Neural progenitor cell (in vitro differentiated cells): ENCODE results near the gene ANGPTL2. TPM values are rescaled to one million over a fixed set of nuclear protein-coding genes. Genes with fewer than 3 reads are reported as not detected.
"Not testable (repeated sequence)": the region's sequence is repeated elsewhere in the genome, so short reads cannot be mapped to it uniquely, and the experiment has no call there.

Experiments used
- DNase-seq: peaks from one replicate; pipeline ENCODE4 v3.0.0-alpha.2; 2016; ENCODE audit warnings: low spot score
- H2AFZ ChIP-seq: fragments of 200-600 bp; sonication (generic); replicated peaks from 2 replicates; pipeline ENCODE4 v1.6.1; 2016; ENCODE audit warnings: antibody characterized with exemption
- H3F3A ChIP-seq: fragments of 200-600 bp; sonication (generic); 2 replicates; pipeline ENCODE4 v1.6.1; 2016; ENCODE audit warnings: antibody characterized with exemption, low read depth
- H3K27ac ChIP-seq: fragments of 200-600 bp; sonication (generic); 2 replicates; pipeline ENCODE4 v1.5.1; 2016; ENCODE audit warnings: mild to moderate bottlenecking
- H3K27me3 ChIP-seq: fragments of 200-600 bp; sonication (generic); 2 replicates; pipeline ENCODE4 v1.6.1; 2016; ENCODE audit warnings: mild to moderate bottlenecking, moderate library complexity
- H3K36me3 ChIP-seq: fragments of 200-600 bp; sonication (generic); 2 replicates; pipeline ENCODE4 v1.5.1; 2016
- H3K4me1 ChIP-seq: fragments of 200-600 bp; sonication (generic); 2 replicates; pipeline ENCODE4 v1.6.1; 2016; ENCODE audit warnings: mixed run types
- H3K4me2 ChIP-seq: fragments of 200-600 bp; sonication (generic); 2 replicates; pipeline ENCODE4 v1.6.1; 2016
- H3K4me3 ChIP-seq: fragments of 200-600 bp; sonication (generic); 2 replicates; pipeline ENCODE4 v1.5.1; 2016
- H3K79me2 ChIP-seq: fragments of 200-600 bp; sonication (generic); 2 replicates; pipeline ENCODE4 v1.6.1; 2016; ENCODE audit warnings: low read depth
- H3K9ac ChIP-seq: fragments of 200-600 bp; sonication (generic); 2 replicates; pipeline ENCODE4 v1.6.1; 2016
- H3K9me3 ChIP-seq: fragments of 200-600 bp; sonication (generic); 2 replicates; pipeline ENCODE4 v1.5.1; 2016; ENCODE audit warnings: low read depth
- H4K20me1 ChIP-seq: fragments of 200-600 bp; sonication (generic); 2 replicates; pipeline ENCODE4 v1.6.1; 2016; ENCODE audit warnings: low read depth
- H3K27ac Mint-ChIP-seq: 3 replicates; pipeline ENCODE4 v1.8.0; 2021; ENCODE audit warnings: mixed read lengths
- H3K27me3 Mint-ChIP-seq: 2 replicates; pipeline ENCODE4 v1.8.0; 2022; ENCODE audit warnings: low read depth, mild to moderate bottlenecking, inconsistent platforms, moderate library complexity, mixed read lengths; ENCODE audit not compliant: insufficient read depth
- H3K36me3 Mint-ChIP-seq: 3 replicates; pipeline ENCODE4 v1.8.0; 2021; ENCODE audit warnings: mixed read lengths
- H3K4me1 Mint-ChIP-seq: 3 replicates; pipeline ENCODE4 v1.8.0; 2021; ENCODE audit warnings: mixed read lengths
- H3K4me3 Mint-ChIP-seq: 3 replicates; pipeline ENCODE4 v1.8.0; 2021; ENCODE audit warnings: mild to moderate bottlenecking, moderate library complexity, mixed read lengths
- H3K9me3 Mint-ChIP-seq: 3 replicates; pipeline ENCODE4 v1.8.0; 2020; ENCODE audit warnings: mixed read lengths
- EZH2 ChIP-seq: fragments of 200-600 bp; sonication (generic); IDR thresholded peaks from 2 replicates; pipeline ENCODE4 v1.6.1; 2017; ENCODE audit warnings: antibody characterized with exemption, mild to moderate bottlenecking, moderate library complexity
- EZH2phosphoT487 ChIP-seq: fragments of 200-600 bp; sonication (generic); IDR thresholded peaks from 2 replicates; pipeline ENCODE4 v1.6.1; 2017; ENCODE audit warnings: antibody characterized with exemption
- total RNA-seq: library from RNA; depleted of rRNA; stranded (reverse); fragments of >200 nt; gene quantifications from 2 replicates; pipeline ENCODE4 v1.2.3, GENCODE V29; 2015; ENCODE audit warnings: low replicate concordance
- TF ChIP-seq, protein P1 (sequence below): fragments of 200-600 bp; sonication (generic); IDR thresholded peaks from 2 replicates; pipeline ENCODE4 v1.5.1; 2017; ENCODE audit warnings: antibody characterized with exemption, mild to moderate bottlenecking

The ANGPTL2 gene, protein sequence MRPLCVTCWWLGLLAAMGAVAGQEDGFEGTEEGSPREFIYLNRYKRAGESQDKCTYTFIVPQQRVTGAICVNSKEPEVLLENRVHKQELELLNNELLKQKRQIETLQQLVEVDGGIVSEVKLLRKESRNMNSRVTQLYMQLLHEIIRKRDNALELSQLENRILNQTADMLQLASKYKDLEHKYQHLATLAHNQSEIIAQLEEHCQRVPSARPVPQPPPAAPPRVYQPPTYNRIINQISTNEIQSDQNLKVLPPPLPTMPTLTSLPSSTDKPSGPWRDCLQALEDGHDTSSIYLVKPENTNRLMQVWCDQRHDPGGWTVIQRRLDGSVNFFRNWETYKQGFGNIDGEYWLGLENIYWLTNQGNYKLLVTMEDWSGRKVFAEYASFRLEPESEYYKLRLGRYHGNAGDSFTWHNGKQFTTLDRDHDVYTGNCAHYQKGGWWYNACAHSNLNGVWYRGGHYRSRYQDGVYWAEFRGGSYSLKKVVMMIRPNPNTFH
- 7.6 and 9.4 TPM in 2 replicates for total RNA-seq

DNA sequence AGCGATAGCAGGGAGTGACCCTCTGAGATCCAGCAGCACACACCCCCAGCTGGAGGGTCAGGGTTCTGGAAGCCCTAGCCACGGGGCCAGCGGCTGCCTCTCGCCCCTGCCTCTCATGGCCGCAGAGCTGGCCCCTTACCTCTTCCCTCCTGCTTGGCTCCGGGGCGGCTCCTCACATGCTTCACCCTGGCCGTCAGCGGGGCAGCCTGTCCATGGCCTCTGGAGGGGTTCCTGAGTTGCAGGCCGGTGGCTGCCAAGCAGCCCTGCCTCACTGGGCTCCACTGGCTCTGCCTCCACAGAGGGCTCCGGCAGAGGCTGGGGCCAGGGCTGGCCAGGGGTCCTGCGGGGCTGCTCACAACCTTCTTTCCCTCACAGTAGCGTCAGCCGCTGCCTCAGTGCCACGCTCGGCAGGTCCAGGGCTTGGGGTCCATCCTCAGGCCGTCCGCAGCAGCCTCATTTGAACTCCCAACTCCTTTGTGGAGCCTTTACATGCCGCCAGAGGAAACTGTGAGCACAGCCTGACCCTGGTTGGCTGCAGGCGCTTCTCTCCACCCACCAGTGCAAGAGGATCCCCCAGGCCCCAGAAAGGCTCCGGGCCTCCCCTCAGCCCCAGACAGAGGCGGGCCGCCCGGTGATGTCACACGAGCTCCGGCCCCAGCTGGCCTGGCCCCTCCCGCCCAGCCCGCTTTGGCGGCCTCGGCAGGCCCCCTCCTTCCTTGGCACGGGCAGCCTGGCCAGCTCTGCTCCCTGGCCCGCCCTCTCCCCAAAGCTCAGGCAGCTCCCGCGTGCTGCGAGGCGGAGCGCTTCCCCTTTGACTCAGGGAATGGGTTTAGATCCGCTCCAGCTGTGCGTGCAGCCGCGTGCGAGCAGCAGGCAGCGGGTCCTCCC lies at the start of gene ANGPTL2:
TSS of gene ANGPTL2 (minus strand) at position 460 of the 888 bp plus-strand sequence. CDS start 13,904 bp downstream, outside the sequence.
- H3K4me2 ChIP-seq = peak within 1 kb of the TSS; percentile 92
- peaks cover 2% of the 10 kb centered on the region for H3K36me3 Mint-ChIP-seq

GRCh38 chr9:127171348-127171747 lies 48.9 kb upstream of the ANGPTL2 start:
- not testable (repeated sequence) for H3K36me3 Mint-ChIP-seq, H3K27ac ChIP-seq, H3K27ac Mint-ChIP-seq, H4K20me1 ChIP-seq, H3K36me3 ChIP-seq, H3K4me3 ChIP-seq, H3K27me3 Mint-ChIP-seq, H3F3A ChIP-seq, H3K4me3 Mint-ChIP-seq, H3K27me3 ChIP-seq, H3K79me2 ChIP-seq, DNase-seq, H2AFZ ChIP-seq, H3K9me3 ChIP-seq, H3K4me1 Mint-ChIP-seq, H3K4me2 ChIP-seq, H3K9ac ChIP-seq, H3K9me3 Mint-ChIP-seq, H3K4me1 ChIP-seq

More for the DNA sequence above, at the start of gene ANGPTL2:
- H3K4me1 Mint-ChIP-seq = peaks cover 44% of the 10 kb centered on the region
- H3K27ac Mint-ChIP-seq = peak within 1 kb of the TSS; percentile 19
- Histone ChIP-seq H3K27me3 (no peaks in the 10 kb centered on the region), H3K9ac (peak within 1 kb of the TSS; percentile 46), H3K36me3 (no peaks in the 10 kb centered on the region), H3K27ac (peak within 1 kb of the TSS; percentile 74), H3K4me3 (peak within 1 kb of the TSS; percentile 65), H3K79me2 (peaks cover 28% of the 10 kb centered on the region), H3F3A (peaks cover 43% of the 10 kb centered on the region), H2AFZ (peak within 1 kb of the TSS; percentile 58), H4K20me1 (peaks cover 34% of the 10 kb centered on the region), H3K9me3 (no peaks in the 10 kb centered on the region), H3K4me1 (peaks cover 30% of the 10 kb centered on the region)
- DNase-seq = peak; percentile 97
- peak within 1 kb of the TSS; percentile 93 for H3K4me3 Mint-ChIP-seq
- H3K27me3 Mint-ChIP-seq = peaks cover 11% of the 10 kb centered on the region
- TF ChIP-seq EZH2phosphoT487 (no peak), EZH2 (no peak)
- TF ChIP-seq, protein P1, sequence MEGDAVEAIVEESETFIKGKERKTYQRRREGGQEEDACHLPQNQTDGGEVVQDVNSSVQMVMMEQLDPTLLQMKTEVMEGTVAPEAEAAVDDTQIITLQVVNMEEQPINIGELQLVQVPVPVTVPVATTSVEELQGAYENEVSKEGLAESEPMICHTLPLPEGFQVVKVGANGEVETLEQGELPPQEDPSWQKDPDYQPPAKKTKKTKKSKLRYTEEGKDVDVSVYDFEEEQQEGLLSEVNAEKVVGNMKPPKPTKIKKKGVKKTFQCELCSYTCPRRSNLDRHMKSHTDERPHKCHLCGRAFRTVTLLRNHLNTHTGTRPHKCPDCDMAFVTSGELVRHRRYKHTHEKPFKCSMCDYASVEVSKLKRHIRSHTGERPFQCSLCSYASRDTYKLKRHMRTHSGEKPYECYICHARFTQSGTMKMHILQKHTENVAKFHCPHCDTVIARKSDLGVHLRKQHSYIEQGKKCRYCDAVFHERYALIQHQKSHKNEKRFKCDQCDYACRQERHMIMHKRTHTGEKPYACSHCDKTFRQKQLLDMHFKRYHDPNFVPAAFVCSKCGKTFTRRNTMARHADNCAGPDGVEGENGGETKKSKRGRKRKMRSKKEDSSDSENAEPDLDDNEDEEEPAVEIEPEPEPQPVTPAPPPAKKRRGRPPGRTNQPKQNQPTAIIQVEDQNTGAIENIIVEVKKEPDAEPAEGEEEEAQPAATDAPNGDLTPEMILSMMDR = no peak
- no peaks in the 10 kb centered on the region for H3K9me3 Mint-ChIP-seq

GRCh38 chr9:127170652-127171051 lies 48.2 kb upstream of the ANGPTL2 start:
- Mint-ChIP-seq H3K4me1 (peaks cover 4% of the 10 kb centered on the region), H3K36me3 (peaks cover 2% of the 10 kb centered on the region), H3K4me3 (no peak overlapping the region), H3K9me3 (no peaks in the 10 kb centered on the region), H3K27me3 (peaks cover 9% of the 10 kb centered on the region), H3K27ac (no peak overlapping the region)
- peaks cover under 1% of the 10 kb centered on the region for H3K4me1 ChIP-seq
- H2AFZ ChIP-seq = no peak overlapping the region
- H3K27ac ChIP-seq = no peak overlapping the region
- H3K79me2 ChIP-seq = no peaks in the 10 kb centered on the region
- no peaks in the 10 kb centered on the region for H3K9me3 ChIP-seq
- H4K20me1 ChIP-seq = no peaks in the 10 kb centered on the region
- no peak overlapping the region for H3K4me3 ChIP-seq
- no peaks in the 10 kb centered on the region for H3F3A ChIP-seq
- TF ChIP-seq, protein P1 = no peak
- no peak for TF ChIP-seq EZH2
- no peak for TF ChIP-seq EZH2phosphoT487
- no peaks in the 10 kb centered on the region for H3K27me3 ChIP-seq
- H3K9ac ChIP-seq = no peak overlapping the region
- no peaks in the 10 kb centered on the region for H3K36me3 ChIP-seq
- DNase-seq = no peak
- no peak overlapping the region for H3K4me2 ChIP-seq
